Esophagus squamous epithelium (tissue), 4 donors: ENCODE data around the gene TNP1.

Experiments used
- CTCF ChIP-seq, 6 experiments: fragments of 450-650 bp in 4 of 6; fragments of 200-600 bp in 2 of 6; sonication (generic) in 2 of 6; IDR thresholded peaks; one replicate each; pipeline ENCODE4 v1.5.1; 2016 to 2019; ENCODE audit warnings: antibody characterized with exemption in 6 of 6, mild to moderate bottlenecking in 4 of 6, moderate library complexity in 4 of 6
- POLR2A ChIP-seq, 4 donors: fragments of 450-650 bp; IDR thresholded peaks; one replicate each; pipeline ENCODE4 v1.6.1; 2017; ENCODE audit warnings: antibody characterized with exemption in 4 of 4, mild to moderate bottlenecking in 4 of 4, moderate library complexity in 3 of 4

- TF ChIP-seq CTCF (IDR thresholded peaks at IDR 0.05) (no peak), POLR2A (IDR thresholded peaks at IDR 0.05) (no peak)
Observed at GRCh38 chr2:216905649-216906329, 45.9 kb upstream of the TNP1 start.
